PC-9 (cell line): ENCODE measurements around the gene GPRC5C. TPM values are rescaled to one million over a fixed set of nuclear protein-coding genes. Genes with fewer than 3 reads are reported as not detected.

Source experiments
- BruUV-seq: library from RNA; stranded (reverse); fragments of 400-500 nt; replicated peaks from 2 replicates; lab custom pipeline; 2021; lab: Mats Ljungman, UMichigan
- CTCF ChIA-PET: fragments of 300-600 bp; sonication (Branson Sonifier 250); formaldehyde crosslinking; loops from one replicate; lab custom pipeline; 2022; ENCODE audit warnings: antibody characterized with exemption; lab: Charles Lee
- POLR2A ChIA-PET: fragments of 300-600 bp; sonication (Branson Sonifier 250); formaldehyde crosslinking; loops from one replicate; lab custom pipeline; 2022; ENCODE audit warnings: antibody characterized with exemption; ENCODE audit not compliant: unreplicated experiment; lab: Charles Lee
- DNase-seq, 2 experiments: peaks; one replicate each; pipeline versions ENCODE4 v3.0.0 to v3.0.0-alpha.2; 2015 to 2022; ENCODE audit warnings: mixed read lengths in 1 of 2
- H2AFZ ChIP-seq: fragments of 200-600 bp; sonication (generic); 2 replicates; pipeline ENCODE4 v1.8.1; 2017; ENCODE audit warnings: antibody characterized with exemption
- H3F3A ChIP-seq: fragments of 200-600 bp; sonication (generic); 2 replicates; pipeline ENCODE4 v1.8.1; 2017; ENCODE audit warnings: antibody characterized with exemption, mild to moderate bottlenecking, low read depth; ENCODE audit not compliant: insufficient read depth
- H3K27ac ChIP-seq: fragments of 200-600 bp; sonication (generic); 2 replicates; pipeline ENCODE4 v1.6.1; 2016; ENCODE audit warnings: mixed run types
- H3K27me3 ChIP-seq: fragments of 200-600 bp; sonication (generic); 2 replicates; pipeline ENCODE4 v1.6.1; 2016; ENCODE audit warnings: low read depth, mixed run types; ENCODE audit not compliant: insufficient read depth
- H3K36me3 ChIP-seq: fragments of 200-600 bp; sonication (generic); 2 replicates; pipeline ENCODE4 v1.6.1; 2016; ENCODE audit warnings: low read depth, mixed run types
- H3K4me1 ChIP-seq: fragments of 200-600 bp; sonication (generic); replicated peaks from 2 replicates; pipeline ENCODE4 v1.6.1; 2016; ENCODE audit warnings: mixed run types; ENCODE audit not compliant: insufficient read depth
- H3K4me2 ChIP-seq: fragments of 200-600 bp; sonication (generic); 2 replicates; pipeline ENCODE4 v1.6.1; 2017; ENCODE audit warnings: mixed run types
- H3K4me3 ChIP-seq: fragments of 200-600 bp; sonication (generic); 2 replicates; pipeline ENCODE4 v1.6.1; 2016; ENCODE audit warnings: mixed run types
- H3K79me2 ChIP-seq: fragments of 200-600 bp; sonication (generic); 2 replicates; pipeline ENCODE4 v1.6.1; 2017; ENCODE audit warnings: low read depth, mixed run types
- H3K9me2 ChIP-seq: fragments of 200-600 bp; sonication (generic); 2 replicates; pipeline ENCODE4 v1.8.1; 2017; ENCODE audit warnings: mild to moderate bottlenecking; ENCODE audit not compliant: insufficient read depth
- H3K9me3 ChIP-seq: fragments of 200-600 bp; sonication (generic); 2 replicates; pipeline ENCODE4 v1.8.1; 2016; ENCODE audit warnings: low read depth; ENCODE audit not compliant: insufficient read depth
- H4K20me1 ChIP-seq: fragments of 200-600 bp; sonication (generic); 2 replicates; pipeline ENCODE4 v1.8.1; 2017; ENCODE audit not compliant: insufficient read depth
- CTCF ChIP-seq: fragments of 200-600 bp; sonication (generic); conservative IDR thresholded peaks from 2 replicates; pipeline ENCODE4 v1.6.1; 2017; ENCODE audit warnings: mixed run types, antibody characterized with exemption, mild to moderate bottlenecking, moderate library complexity
- EZH2 ChIP-seq: fragments of 200-600 bp; sonication (generic); IDR thresholded peaks from 2 replicates; pipeline ENCODE4 v1.8.0; 2017; ENCODE audit warnings: antibody characterized with exemption, low read depth
- intact Hi-C: fragments of 100-400 bp; cut with micrococcal nuclease; formaldehyde crosslinking; loops from one replicate; pipeline ENCODE4 v1.10.0; 2022; ENCODE audit not compliant: unreplicated experiment
- total RNA-seq: library from RNA; stranded (reverse); gene quantifications from 2 replicates; pipeline ENCODE4 v1.2.3, GENCODE V29; 2021

GPRC5C gene
- total RNA-seq, 1 experiment from 2014 or later = 27.9 TPM

DNA sequence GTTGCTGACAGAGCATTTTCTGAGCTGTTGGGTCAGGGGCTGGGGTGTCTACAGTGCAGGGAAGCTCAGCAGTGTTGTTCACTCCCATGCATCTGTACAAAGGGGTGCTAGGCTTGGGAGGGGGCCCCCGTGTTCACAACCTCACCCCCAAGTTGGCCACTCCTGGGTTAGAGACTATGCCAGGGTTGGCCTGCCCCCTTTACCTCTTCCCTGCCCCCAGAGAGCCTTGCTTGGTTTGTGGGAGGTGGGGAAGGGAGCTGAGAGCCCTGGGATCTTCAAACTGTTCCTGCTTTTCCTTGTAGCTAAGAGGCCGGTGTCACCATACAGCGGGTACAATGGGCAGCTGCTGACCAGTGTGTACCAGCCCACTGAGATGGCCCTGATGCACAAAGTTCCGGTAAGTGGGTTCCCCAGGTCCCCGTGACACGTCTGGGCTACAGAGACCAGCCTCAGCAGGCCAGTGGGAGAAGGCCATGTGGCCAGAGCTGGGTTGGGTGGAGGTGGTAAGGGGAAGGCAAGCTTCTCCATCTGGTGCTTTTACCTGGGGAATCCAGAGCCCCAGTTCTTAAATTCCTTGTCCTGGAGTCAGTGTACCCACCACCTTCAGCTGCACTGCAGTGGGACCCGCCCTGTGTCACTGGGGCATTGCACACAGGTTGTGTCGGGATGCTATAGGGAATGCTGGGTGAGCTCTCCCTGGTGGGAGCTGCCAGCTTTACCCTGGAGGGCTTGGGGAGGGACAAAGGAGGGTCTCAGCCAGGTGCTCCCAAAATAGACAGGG, 11.8 kb downstream of the GPRC5C start:
- CTCF ChIA-PET = interaction anchor here (0.6 to 1.2 kb wide), 3 partner anchors 11 to 161 kb away, joined by 3 to 13 read pairs (median 3); no protein-coding TSS in a partner anchor

GRCh38 chr17:74444406-74444805, 12.5 kb downstream of the GPRC5C start:
- POLR2A ChIA-PET = no interaction called here

More for the DNA sequence above, 11.8 kb downstream of the GPRC5C start:
- no peaks in the 10 kb centered on the region for H3K36me3 ChIP-seq
- H3K4me1 ChIP-seq = peaks cover 14% of the 10 kb centered on the region
- H3K9me2 ChIP-seq = no peaks in the 10 kb centered on the region
- H3K9me3 ChIP-seq = peaks cover 2% of the 10 kb centered on the region; the same call in 1 of the 2 replicates
- no peak overlapping the region for H2AFZ ChIP-seq
- H3K27ac ChIP-seq = peak overlapping the region; percentile 25
- POLR2A ChIA-PET = interaction anchor here (0.6 kb wide), 1 partner anchor 48 kb away, joined by 3 read pairs; no protein-coding TSS in a partner anchor
- DNase-seq = no peak
- no peaks in the 10 kb centered on the region; the same call in 1 of the 2 replicates for H4K20me1 ChIP-seq
- H3F3A ChIP-seq = peaks cover 5% of the 10 kb centered on the region
- BruUV-seq = no TSS peak
- no peak overlapping the region for H3K4me3 ChIP-seq
- no peak for TF ChIP-seq EZH2
- no peaks in the 10 kb centered on the region for H3K27me3 ChIP-seq
- no peaks in the 10 kb centered on the region; the same call in 1 of the 2 replicates for H3K79me2 ChIP-seq
- peak overlapping the region; percentile 50 for H3K4me2 ChIP-seq
- intact Hi-C loops = loop anchor here (1.0 kb wide), 1 partner anchor 11 kb away; the partner anchor contains the start of gene GPRC5C

GRCh38 chr17:74445158-74445557, 13.3 kb downstream of the GPRC5C start:
- BruUV-seq = no TSS peak
- TF ChIP-seq EZH2 = no peak
- no peak for TF ChIP-seq CTCF
- Histone ChIP-seq H2AFZ (no peak overlapping the region), H3K4me1 (peaks cover 14% of the 10 kb centered on the region), H3K36me3 (no peaks in the 10 kb centered on the region), H3K27me3 (no peaks in the 10 kb centered on the region), H4K20me1 (no peaks in the 10 kb centered on the region; the same call in 1 of the 2 replicates), H3K79me2 (no peaks in the 10 kb centered on the region), H3K9me3 (no peaks in the 10 kb centered on the region), H3K9me2 (no peaks in the 10 kb centered on the region), H3F3A (peaks cover 5% of the 10 kb centered on the region), H3K4me2 (no peak overlapping the region), H3K27ac (no peak overlapping the region), H3K4me3 (no peak overlapping the region)
- intact Hi-C loops = no loop called here
- ChIA-PET POLR2A (no interaction called here), CTCF (no interaction called here)
- DNase-seq = no peak

More at GRCh38 chr17:74444406-74444805, 12.5 kb downstream of the GPRC5C start:
- Histone ChIP-seq H3K27ac (no peak overlapping the region), H3K79me2 (no peaks in the 10 kb centered on the region), H2AFZ (no peak overlapping the region), H3K4me3 (no peak overlapping the region), H3K9me3 (no peaks in the 10 kb centered on the region), H3K36me3 (no peaks in the 10 kb centered on the region), H3K27me3 (no peaks in the 10 kb centered on the region), H3K4me1 (peaks cover 14% of the 10 kb centered on the region), H4K20me1 (no peaks in the 10 kb centered on the region; the same call in 1 of the 2 replicates), H3K9me2 (no peaks in the 10 kb centered on the region), H3K4me2 (no peak overlapping the region), H3F3A (peaks cover 5% of the 10 kb centered on the region)
- BruUV-seq = TSS peak; percentile 14
- CTCF ChIA-PET = no interaction called here
- intact Hi-C loops = no loop called here
- no peak for DNase-seq
- TF ChIP-seq EZH2 = no peak
- TF ChIP-seq CTCF = no peak
